ENCODE measurements around the gene NXPH2. TPM values are rescaled to one million over a fixed set of nuclear protein-coding genes. Genes with fewer than 3 reads are reported as not detected.

The NXPH2 gene
- total RNA-seq, 2 donors from 2014 or later, result not detected

DNA sequence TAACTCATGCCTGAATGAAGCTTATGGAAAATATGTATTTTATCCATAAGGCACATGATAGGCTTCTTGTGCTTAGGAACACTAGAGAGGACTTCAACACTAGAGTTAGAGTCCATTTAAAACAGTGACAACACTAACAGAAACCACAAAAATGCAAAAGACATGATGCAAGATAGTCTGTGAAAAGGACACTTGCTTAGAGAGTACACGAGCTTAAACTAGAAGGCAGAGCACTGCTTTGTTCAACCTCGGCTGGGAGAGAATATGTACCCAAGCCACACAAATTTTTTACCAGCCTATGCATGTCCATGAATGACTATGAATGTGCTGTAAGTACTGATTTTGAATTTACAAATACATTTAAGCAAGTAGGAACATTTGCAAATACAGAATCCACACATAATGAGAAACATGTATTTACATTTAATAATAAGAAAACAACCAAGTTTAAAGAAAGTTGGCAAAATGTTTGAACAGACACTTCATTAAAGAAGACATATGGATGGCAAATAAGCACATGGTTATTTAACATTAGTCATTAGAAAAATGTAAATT lies 148.0 kb downstream of the NXPH2 start:
- Mint-ChIP-seq H3K36me3 (peaks cover 0 to 7% of the 10 kb centered on the region in 2 donors), H3K9me3 (no peaks in the 10 kb centered on the region)

DNA sequence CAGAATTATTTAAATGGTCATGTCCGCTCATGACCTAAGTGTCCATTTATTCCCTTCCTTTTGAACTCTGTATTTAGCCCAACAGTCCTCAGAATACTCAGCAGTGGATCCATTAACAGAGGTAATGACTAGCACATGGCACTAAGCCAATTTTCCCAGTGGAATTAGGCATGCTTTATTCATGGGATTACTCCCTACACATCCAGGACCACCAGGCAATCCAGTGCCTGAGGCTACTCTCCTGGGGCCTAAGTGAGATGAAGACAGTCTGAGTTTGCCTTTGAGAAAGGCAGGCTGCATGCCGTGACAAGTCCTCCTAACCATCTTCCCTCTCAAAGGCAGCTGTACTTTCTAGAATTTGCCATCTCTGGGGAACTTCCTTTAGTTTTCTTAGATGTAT lies 150.0 kb downstream of the NXPH2 start:
- DNase-seq (ENCODE audit: low spot score in 2 of 2) (no peak), ATAC-seq (no peak)
- H3K36me3 Mint-ChIP-seq, result peaks cover 0 to 7% of the 10 kb centered on the region in 2 donors
- H3K27ac Mint-ChIP-seq, result no peak overlapping the region
- H3K9me3 Mint-ChIP-seq, result no peaks in the 10 kb centered on the region

More for the DNA sequence above, 148.0 kb downstream of the NXPH2 start:
- ATAC-seq, result no peak
- DNase-seq (ENCODE audit: low spot score in 2 of 2), result no peak
- H3K27ac Mint-ChIP-seq, result no peak overlapping the region

DNA sequence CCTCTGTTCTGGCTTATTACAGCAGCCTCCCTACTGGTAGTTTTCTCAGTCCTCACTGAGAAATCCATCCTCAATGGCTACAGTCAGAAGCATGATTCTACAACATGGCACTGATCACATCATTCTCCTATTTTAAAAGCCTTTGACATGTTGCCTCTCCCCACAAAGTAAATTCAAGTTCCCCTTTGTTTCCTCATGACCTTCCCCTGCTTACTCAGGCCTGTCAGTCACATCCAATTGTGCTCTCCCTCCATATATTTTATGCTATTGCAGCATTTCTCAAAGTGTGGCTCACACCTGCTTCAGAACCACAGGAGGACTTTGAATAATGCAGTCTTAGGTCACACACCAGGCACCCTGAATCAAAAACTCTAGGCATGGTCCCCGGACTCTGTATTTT lies 154.0 kb downstream of the NXPH2 start:
- H3K36me3 Mint-ChIP-seq, result peaks cover 0 to 7% of the 10 kb centered on the region in 2 donors
- H3K27ac Mint-ChIP-seq, result no peak overlapping the region
- DNase-seq (ENCODE audit: low spot score in 2 of 2) (no peak), ATAC-seq (no peak)
- H3K9me3 Mint-ChIP-seq, result peaks cover 3 to 4% of the 10 kb centered on the region in 2 donors

DNA sequence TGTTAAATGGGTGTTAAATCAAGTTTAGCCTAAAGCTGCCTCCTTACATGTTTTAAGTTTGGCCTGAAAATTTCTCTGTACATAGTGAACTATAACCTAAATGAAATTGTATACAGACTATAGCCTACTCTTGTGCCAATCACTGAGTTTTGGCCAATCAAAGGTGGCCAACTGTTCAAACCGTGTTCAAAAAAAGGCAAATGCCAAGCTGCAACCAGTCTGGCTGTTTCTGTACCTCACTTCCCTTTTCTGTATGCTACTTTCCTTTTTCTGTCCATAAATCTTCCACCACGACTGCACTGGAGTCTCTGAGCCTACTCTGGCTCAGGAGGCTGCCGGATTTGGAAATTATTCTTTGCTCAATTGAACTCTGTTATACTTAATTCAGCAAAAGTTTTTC lies 157.6 kb downstream of the NXPH2 start:
- DNase-seq (ENCODE audit: low spot score in 2 of 2), result no peak

DNA sequence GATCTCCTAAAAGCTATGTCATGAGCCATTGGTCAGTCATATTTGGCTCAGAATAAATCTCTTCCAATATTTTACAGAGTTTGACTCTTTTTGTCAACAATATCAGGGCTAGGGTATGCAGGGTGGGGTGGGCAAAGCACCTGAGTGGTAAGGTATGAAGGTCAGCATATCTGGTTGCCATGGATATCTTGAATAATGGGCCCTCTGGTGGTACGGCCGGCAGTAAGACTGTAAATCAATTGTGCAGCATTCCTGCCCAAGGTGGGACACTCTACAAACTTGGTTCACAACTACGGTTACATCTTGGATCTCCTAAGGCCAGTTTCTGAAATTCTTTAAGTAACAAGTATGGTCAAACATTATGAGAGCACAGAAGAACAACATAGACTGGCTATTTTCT lies 159.1 kb downstream of the NXPH2 start:
- H3K27ac Mint-ChIP-seq, result no peak overlapping the region
- ATAC-seq (no peak), DNase-seq (ENCODE audit: low spot score in 2 of 2) (no peak)
- H3K9me3 Mint-ChIP-seq, result peaks cover 3 to 4% of the 10 kb centered on the region in 2 donors
- H3K36me3 Mint-ChIP-seq, result no peaks in the 10 kb centered on the region

More for the DNA sequence above, 157.6 kb downstream of the NXPH2 start:
- peaks cover 3 to 4% of the 10 kb centered on the region in 2 donors for H3K9me3 Mint-ChIP-seq
- H3K27ac Mint-ChIP-seq, result no peak overlapping the region
- H3K36me3 Mint-ChIP-seq, result no peaks in the 10 kb centered on the region
- no peak for ATAC-seq

DNA sequence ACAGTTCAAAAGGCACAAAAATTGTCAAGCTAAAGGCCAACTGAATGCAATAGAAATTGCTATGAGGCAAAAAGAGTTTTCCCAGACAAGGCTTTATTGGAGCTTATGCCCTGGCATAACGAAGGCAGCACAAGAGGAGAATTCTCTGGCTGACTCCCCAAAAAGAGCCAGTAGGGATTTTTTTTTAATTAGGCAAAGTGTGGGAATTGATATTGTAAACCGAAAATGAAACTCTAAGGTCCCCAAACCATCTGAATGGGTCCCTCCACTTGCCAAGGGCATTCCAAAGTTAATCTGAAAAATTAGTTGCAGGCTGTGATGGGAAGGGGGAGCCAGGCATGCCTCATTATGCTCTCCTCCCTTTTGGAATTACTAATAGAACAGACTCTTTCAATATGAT lies 159.8 kb downstream of the NXPH2 start:
- Mint-ChIP-seq H3K36me3 (no peaks in the 10 kb centered on the region), H3K9me3 (peaks cover 3 to 4% of the 10 kb centered on the region in 2 donors), H3K27ac (no peak overlapping the region)
- no peak for DNase-seq (ENCODE audit: low spot score in 2 of 2)
- no peak for ATAC-seq

Data from activated naive CD4-positive, alpha-beta T cell treated with anti-CD3 and anti-CD28 coated beads, Interleukin-2, amount 50 U/mL, for 72 hours (primary cell).